Panc1 (cell line): ENCODE data around the gene DGLUCY. TPM values are rescaled to one million over a fixed set of nuclear protein-coding genes. Genes with fewer than 3 reads are reported as not detected.

Source experiments
- ATAC-seq: fragments of 200-7000 bp; cut with Tn5 transposase; 2 replicates; pipeline ENCODE4 v1.9.1; 2020; ENCODE audit warnings: mild to moderate bottlenecking, moderate library complexity
- BruUV-seq: library from RNA; stranded (reverse); fragments of 400-500 nt; replicated peaks from 2 replicates; lab custom pipeline; 2021; lab: Mats Ljungman, UMichigan
- CTCF ChIA-PET: fragments of 300-600 bp; sonication (Branson Sonifier 250); formaldehyde crosslinking; loops from one replicate; lab custom pipeline; 2022; ENCODE audit warnings: antibody characterized with exemption; lab: Charles Lee
- POLR2A ChIA-PET: fragments of 300-600 bp; sonication (Branson Sonifier 250); formaldehyde crosslinking; loops from one replicate; lab custom pipeline; 2022; ENCODE audit warnings: antibody characterized with exemption; lab: Charles Lee
- DNase-seq: peaks from one replicate; pipeline ENCODE4 v3.0.0-alpha.2; 2010; ENCODE audit warnings: low read depth, low spot score
- H3K27ac ChIP-seq: 2 replicates; pipeline ENCODE4 v1.5.1; 2011; ENCODE audit warnings: mild to moderate bottlenecking, low read length, inconsistent platforms
- H3K27me3 ChIP-seq: fragments of 200-500 bp; sonication (Bioruptor generic); 2 replicates; pipeline ENCODE4 v1.6.0; 2014; ENCODE audit warnings: low read length, inconsistent platforms; ENCODE audit not compliant: control insufficient read depth, insufficient read depth
- H3K36me3 ChIP-seq: fragments of 200-500 bp; sonication (Bioruptor generic); 2 replicates; pipeline ENCODE4 v1.5.1; 2014; ENCODE audit warnings: inconsistent platforms, mild to moderate bottlenecking, low read length, moderate library complexity; ENCODE audit not compliant: control insufficient read depth, insufficient read depth
- H3K4me1 ChIP-seq: 2 replicates; pipeline ENCODE4 v1.5.1; 2011; ENCODE audit warnings: inconsistent platforms, mild to moderate bottlenecking, low read length, moderate library complexity; ENCODE audit not compliant: control insufficient read depth, insufficient read depth
- H3K4me3 ChIP-seq, 2 experiments: 2 replicates each; pipeline ENCODE4 v1.5.1; 2011 to 2012; ENCODE audit warnings: low read depth in 2 of 2, low read length in 2 of 2, mild to moderate bottlenecking in 2 of 2, inconsistent platforms in 1 of 2, moderate library complexity in 1 of 2
- H3K9me3 ChIP-seq: fragments of 200-500 bp; sonication (Bioruptor generic); 2 replicates; pipeline ENCODE4 v1.5.1; 2014; ENCODE audit warnings: low read depth, mild to moderate bottlenecking, inconsistent platforms, low read length, moderate library complexity; ENCODE audit not compliant: control insufficient read depth, insufficient read depth
- POLR2AphosphoS5 ChIP-seq: IDR thresholded peaks from 2 replicates; pipeline ENCODE4 v1.6.1; 2012; ENCODE audit warnings: mild to moderate bottlenecking, low read depth, low read length, moderate library complexity
- SIN3A ChIP-seq: IDR thresholded peaks from 2 replicates; pipeline ENCODE4 v1.6.1; 2012; ENCODE audit warnings: low read depth, mild to moderate bottlenecking, low read length, moderate library complexity, borderline replicate concordance; ENCODE audit not compliant: insufficient read depth
- TCF7L2 ChIP-seq: IDR thresholded peaks from 2 replicates; pipeline ENCODE4 v1.6.1; 2011; ENCODE audit warnings: mild to moderate bottlenecking, low read depth, low read length, inconsistent platforms
- in situ Hi-C: cut with HindIII; loops from 2 replicates; pipeline ENCODE4 v1.10.0; 2016; ENCODE audit warnings: low sequenced_read_pairs, low pct_unique_long_range_greater_than_20kb
- intact Hi-C: fragments of 100-400 bp; cut with micrococcal nuclease; formaldehyde crosslinking; loops from one replicate; pipeline ENCODE4 v1.10.0; 2022; ENCODE audit not compliant: unreplicated experiment
- total RNA-seq: library from RNA; stranded (reverse); gene quantifications from one replicate; pipeline ENCODE4 v1.2.1, GENCODE V29; 2021; ENCODE audit not compliant: unreplicated experiment
- TF ChIP-seq, protein P1 (sequence below): fragments of 450-650 bp; IDR thresholded peaks from 2 replicates; pipeline ENCODE4 v1.5.1; 2017; ENCODE audit warnings: mild to moderate bottlenecking
- TF ChIP-seq, protein P2 (sequence below), 2 experiments: IDR thresholded peaks; 2 replicates each; pipeline ENCODE4 v1.6.1; 2011 to 2012; ENCODE audit warnings: low read depth in 2 of 2, control low read depth in 1 of 2, low read length in 1 of 2, mild to moderate bottlenecking in 1 of 2, moderate library complexity in 1 of 2; ENCODE audit not compliant: insufficient read depth in 1 of 2

DGLUCY gene
- total RNA-seq, 1 experiment from 2014 or later = 21.3 TPM

DNA sequence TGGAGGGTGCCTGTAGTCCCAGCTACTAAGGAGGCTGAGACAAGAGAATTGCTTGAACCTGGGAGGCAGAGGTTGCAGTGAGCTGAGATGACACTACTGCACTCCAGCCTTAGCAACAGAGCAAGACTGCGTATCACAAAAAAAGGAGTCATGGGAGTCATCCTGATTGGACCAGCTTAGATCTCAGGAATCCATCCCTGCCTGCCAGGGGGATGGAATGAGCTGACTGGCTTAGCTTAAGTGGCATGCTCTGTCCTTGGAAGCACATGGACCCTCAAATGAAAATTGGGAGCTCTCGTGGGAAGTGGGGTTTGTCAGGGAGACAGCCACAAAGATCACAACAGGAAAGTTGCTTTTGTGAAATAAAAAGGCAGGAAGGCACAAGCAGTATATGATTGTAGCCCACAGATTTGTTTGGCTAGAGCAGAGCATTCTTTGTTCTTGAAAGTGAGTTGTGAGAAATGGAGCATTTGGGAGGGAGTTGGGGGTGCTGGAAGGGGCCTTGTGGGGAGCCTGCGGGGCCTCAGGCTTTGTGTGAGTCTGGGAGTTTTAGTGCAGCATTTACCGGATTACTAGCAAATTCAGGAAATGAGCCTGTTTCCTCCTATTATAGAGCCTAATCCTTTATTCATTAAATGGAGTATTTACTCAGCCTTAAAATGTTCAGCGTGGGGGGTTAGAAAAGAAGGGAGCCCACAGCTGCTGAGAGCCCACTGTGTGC is 30.7 kb downstream of the DGLUCY start:
- in situ Hi-C loops = no loop called here
- TF ChIP-seq POLR2AphosphoS5 = no peak
- no peak for TF ChIP-seq SIN3A
- no peak for TF ChIP-seq TCF7L2
- TF ChIP-seq, protein P1, sequence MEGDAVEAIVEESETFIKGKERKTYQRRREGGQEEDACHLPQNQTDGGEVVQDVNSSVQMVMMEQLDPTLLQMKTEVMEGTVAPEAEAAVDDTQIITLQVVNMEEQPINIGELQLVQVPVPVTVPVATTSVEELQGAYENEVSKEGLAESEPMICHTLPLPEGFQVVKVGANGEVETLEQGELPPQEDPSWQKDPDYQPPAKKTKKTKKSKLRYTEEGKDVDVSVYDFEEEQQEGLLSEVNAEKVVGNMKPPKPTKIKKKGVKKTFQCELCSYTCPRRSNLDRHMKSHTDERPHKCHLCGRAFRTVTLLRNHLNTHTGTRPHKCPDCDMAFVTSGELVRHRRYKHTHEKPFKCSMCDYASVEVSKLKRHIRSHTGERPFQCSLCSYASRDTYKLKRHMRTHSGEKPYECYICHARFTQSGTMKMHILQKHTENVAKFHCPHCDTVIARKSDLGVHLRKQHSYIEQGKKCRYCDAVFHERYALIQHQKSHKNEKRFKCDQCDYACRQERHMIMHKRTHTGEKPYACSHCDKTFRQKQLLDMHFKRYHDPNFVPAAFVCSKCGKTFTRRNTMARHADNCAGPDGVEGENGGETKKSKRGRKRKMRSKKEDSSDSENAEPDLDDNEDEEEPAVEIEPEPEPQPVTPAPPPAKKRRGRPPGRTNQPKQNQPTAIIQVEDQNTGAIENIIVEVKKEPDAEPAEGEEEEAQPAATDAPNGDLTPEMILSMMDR = no peak
- ChIA-PET CTCF (no interaction called here), POLR2A (no interaction called here)
- no peaks in the 10 kb centered on the region for H3K9me3 ChIP-seq
- H3K27me3 ChIP-seq = no peaks in the 10 kb centered on the region
- H3K36me3 ChIP-seq = no peaks in the 10 kb centered on the region
- no peak for ATAC-seq
- H3K27ac ChIP-seq = no peak overlapping the region
- intact Hi-C loops = loop anchor here (5.0 kb wide), 1 partner anchor 242 kb away; no protein-coding TSS in a partner anchor
- H3K4me3 ChIP-seq = no peak overlapping the region
- BruUV-seq = no TSS peak
- DNase-seq = no peak
- no peaks in the 10 kb centered on the region for H3K4me1 ChIP-seq

GRCh38 chr14:91145391-91146160 is 31.7 kb downstream of the DGLUCY start:
- ATAC-seq (no peak), DNase-seq (no peak)
- H3K36me3 ChIP-seq = no peaks in the 10 kb centered on the region
- intact Hi-C loops = no loop called here
- BruUV-seq = no TSS peak
- H3K9me3 ChIP-seq = no peaks in the 10 kb centered on the region
- ChIA-PET CTCF (no interaction called here), POLR2A (no interaction called here)
- no peak overlapping the region for H3K27ac ChIP-seq
- H3K4me1 ChIP-seq = no peaks in the 10 kb centered on the region
- no peak for TF ChIP-seq POLR2AphosphoS5
- no peak for TF ChIP-seq TCF7L2
- TF ChIP-seq, protein P2, sequence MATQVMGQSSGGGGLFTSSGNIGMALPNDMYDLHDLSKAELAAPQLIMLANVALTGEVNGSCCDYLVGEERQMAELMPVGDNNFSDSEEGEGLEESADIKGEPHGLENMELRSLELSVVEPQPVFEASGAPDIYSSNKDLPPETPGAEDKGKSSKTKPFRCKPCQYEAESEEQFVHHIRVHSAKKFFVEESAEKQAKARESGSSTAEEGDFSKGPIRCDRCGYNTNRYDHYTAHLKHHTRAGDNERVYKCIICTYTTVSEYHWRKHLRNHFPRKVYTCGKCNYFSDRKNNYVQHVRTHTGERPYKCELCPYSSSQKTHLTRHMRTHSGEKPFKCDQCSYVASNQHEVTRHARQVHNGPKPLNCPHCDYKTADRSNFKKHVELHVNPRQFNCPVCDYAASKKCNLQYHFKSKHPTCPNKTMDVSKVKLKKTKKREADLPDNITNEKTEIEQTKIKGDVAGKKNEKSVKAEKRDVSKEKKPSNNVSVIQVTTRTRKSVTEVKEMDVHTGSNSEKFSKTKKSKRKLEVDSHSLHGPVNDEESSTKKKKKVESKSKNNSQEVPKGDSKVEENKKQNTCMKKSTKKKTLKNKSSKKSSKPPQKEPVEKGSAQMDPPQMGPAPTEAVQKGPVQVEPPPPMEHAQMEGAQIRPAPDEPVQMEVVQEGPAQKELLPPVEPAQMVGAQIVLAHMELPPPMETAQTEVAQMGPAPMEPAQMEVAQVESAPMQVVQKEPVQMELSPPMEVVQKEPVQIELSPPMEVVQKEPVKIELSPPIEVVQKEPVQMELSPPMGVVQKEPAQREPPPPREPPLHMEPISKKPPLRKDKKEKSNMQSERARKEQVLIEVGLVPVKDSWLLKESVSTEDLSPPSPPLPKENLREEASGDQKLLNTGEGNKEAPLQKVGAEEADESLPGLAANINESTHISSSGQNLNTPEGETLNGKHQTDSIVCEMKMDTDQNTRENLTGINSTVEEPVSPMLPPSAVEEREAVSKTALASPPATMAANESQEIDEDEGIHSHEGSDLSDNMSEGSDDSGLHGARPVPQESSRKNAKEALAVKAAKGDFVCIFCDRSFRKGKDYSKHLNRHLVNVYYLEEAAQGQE (IDR thresholded peaks at IDR 0.05; ENCODE audit: insufficient read depth in 1 of 2, low read depth in 2 of 2, low read length in 1 of 2) = no peak
- TF ChIP-seq, protein P1 = no peak
- TF ChIP-seq SIN3A = no peak
- no peaks in the 10 kb centered on the region for H3K27me3 ChIP-seq
- H3K4me3 ChIP-seq = no peak overlapping the region
- in situ Hi-C loops = no loop called here
